WTC11 (cell line): Measurements from ENCODE around the gene CCDC149. TPM values are rescaled to one million over a fixed set of nuclear protein-coding genes. Genes with fewer than 3 reads are reported as not detected.
"Not testable (repeated sequence)": the region's sequence is repeated elsewhere in the genome, so short reads cannot be mapped to it uniquely, and the experiment has no call there.

Experiments used
- ATAC-seq: fragments of 200-7000 bp; cut with Tn5 transposase; 2 replicates; pipeline ENCODE4 v1.10.0; 2021; ENCODE audit warnings: mild to moderate bottlenecking, moderate library complexity
- CTCF ChIA-PET: fragments of 300-600 bp; sonication (Branson Sonifier 250); formaldehyde crosslinking; loops from one replicate; lab custom pipeline; 2021; ENCODE audit warnings: antibody characterized with exemption; lab: Charles Lee
- POLR2A ChIA-PET: fragments of 350-600 bp; sonication (Branson Sonifier 250); formaldehyde crosslinking; loops from one replicate; lab custom pipeline; 2021; ENCODE audit warnings: antibody characterized with exemption; lab: Charles Lee
- DNase-seq: peaks from one replicate; pipeline ENCODE4 v3.0.0; 2021; ENCODE audit warnings: low spot score
- H3K27ac Mint-ChIP-seq: 2 replicates; pipeline ENCODE4 v1.8.0; 2021; ENCODE audit warnings: mixed read lengths
- H3K27me3 Mint-ChIP-seq: 2 replicates; pipeline ENCODE4 v1.8.0; 2021; ENCODE audit warnings: low read depth, mild to moderate bottlenecking, moderate library complexity, mixed read lengths
- H3K36me3 Mint-ChIP-seq: 2 replicates; pipeline ENCODE4 v1.8.0; 2021; ENCODE audit warnings: mixed read lengths
- H3K4me1 Mint-ChIP-seq: 2 replicates; pipeline ENCODE4 v1.8.0; 2022; ENCODE audit warnings: mixed read lengths
- H3K4me3 Mint-ChIP-seq: 2 replicates; pipeline ENCODE4 v1.8.0; 2021; ENCODE audit warnings: mild to moderate bottlenecking, moderate library complexity, mixed read lengths
- H3K9me3 Mint-ChIP-seq: 2 replicates; pipeline ENCODE4 v1.8.0; 2021; ENCODE audit warnings: mixed read lengths
- ATF2 ChIP-seq: sonication (generic); formaldehyde crosslinking; IDR thresholded peaks from 2 replicates; pipeline ENCODE4 v1.8.1; 2022; ENCODE audit warnings: low read depth, missing genetic modification reagents, borderline replicate concordance
- CREB1 ChIP-seq: sonication (generic); formaldehyde crosslinking; IDR thresholded peaks from 2 replicates; pipeline ENCODE4 v1.8.0; 2023; ENCODE audit warnings: mild to moderate bottlenecking, missing genetic modification reagents
- CTCF ChIP-seq: fragments of 200-600 bp; IDR thresholded peaks from 2 replicates; pipeline ENCODE4 v1.8.0; 2022; ENCODE audit warnings: antibody characterized with exemption
- E2F1 ChIP-seq: sonication (generic); formaldehyde crosslinking; IDR thresholded peaks from 2 replicates; pipeline ENCODE4 v1.8.0; 2022; ENCODE audit warnings: mild to moderate bottlenecking, missing genetic modification reagents
- ELF4 ChIP-seq: sonication (generic); formaldehyde crosslinking; IDR thresholded peaks from 2 replicates; pipeline ENCODE4 v1.8.1; 2022; ENCODE audit warnings: low read depth, mild to moderate bottlenecking, moderate library complexity, missing genetic modification reagents
- ESRRA ChIP-seq: sonication (generic); formaldehyde crosslinking; IDR thresholded peaks from 2 replicates; pipeline ENCODE4 v1.8.1; 2022; ENCODE audit warnings: mild to moderate bottlenecking, missing genetic modification reagents, borderline replicate concordance
- FOXP1 ChIP-seq: sonication (generic); formaldehyde crosslinking; IDR thresholded peaks from 2 replicates; pipeline ENCODE4 v1.8.0; 2022; ENCODE audit warnings: missing genetic modification reagents, mild to moderate bottlenecking, moderate library complexity, borderline replicate concordance
- FOXP4 ChIP-seq: sonication (generic); formaldehyde crosslinking; IDR thresholded peaks from 2 replicates; pipeline ENCODE4 v1.8.0; 2022; ENCODE audit warnings: mild to moderate bottlenecking, missing genetic modification reagents
- GABPB1 ChIP-seq: sonication (generic); formaldehyde crosslinking; IDR thresholded peaks from 2 replicates; pipeline ENCODE4 v1.8.1; 2023; ENCODE audit warnings: mild to moderate bottlenecking, missing genetic modification reagents
- GRHL2 ChIP-seq: fragments of 250-450 bp; sonication (Bioruptor Pico); IDR thresholded peaks from 2 replicates; pipeline ENCODE4 v1.8.0; 2022; ENCODE audit warnings: mild to moderate bottlenecking, moderate library complexity; ENCODE audit not compliant: insufficient replicate concordance, severe bottlenecking
- HMGA2 ChIP-seq: fragments of 250-450 bp; sonication (Bioruptor Pico); IDR thresholded peaks from 2 replicates; pipeline ENCODE4 v1.4.0; 2021; ENCODE audit warnings: mild to moderate bottlenecking, moderate library complexity
- NFE2L1 ChIP-seq: sonication (generic); formaldehyde crosslinking; IDR thresholded peaks from 2 replicates; pipeline ENCODE4 v1.8.1; 2023; ENCODE audit warnings: missing genetic modification reagents
- NR2C2 ChIP-seq: sonication (generic); formaldehyde crosslinking; IDR thresholded peaks from 2 replicates; pipeline ENCODE4 v1.8.0; 2022; ENCODE audit warnings: mild to moderate bottlenecking, missing genetic modification reagents
- RELA ChIP-seq: sonication (generic); formaldehyde crosslinking; IDR thresholded peaks from 2 replicates; pipeline ENCODE4 v1.8.1; 2022; ENCODE audit warnings: missing genetic modification reagents, mild to moderate bottlenecking, borderline replicate concordance
- SMAD4 ChIP-seq: sonication (generic); formaldehyde crosslinking; IDR thresholded peaks from 2 replicates; pipeline ENCODE4 v1.8.0; 2022; ENCODE audit warnings: mild to moderate bottlenecking, missing genetic modification reagents
- TCF7 ChIP-seq: sonication (generic); formaldehyde crosslinking; IDR thresholded peaks from 2 replicates; pipeline ENCODE4 v1.8.0; 2022; ENCODE audit warnings: mild to moderate bottlenecking, low read depth, missing genetic modification reagents, moderate library complexity
- TEAD4 ChIP-seq: sonication (generic); formaldehyde crosslinking; IDR thresholded peaks from 2 replicates; pipeline ENCODE4 v1.8.0; 2022; ENCODE audit warnings: mild to moderate bottlenecking, missing genetic modification reagents
- TP53 ChIP-seq: sonication (generic); formaldehyde crosslinking; IDR thresholded peaks from 2 replicates; pipeline ENCODE4 v1.8.1; 2023; ENCODE audit warnings: mild to moderate bottlenecking, missing genetic modification reagents
- ZBTB21 ChIP-seq: sonication (generic); formaldehyde crosslinking; IDR thresholded peaks from 2 replicates; pipeline ENCODE4 v1.8.1; 2023; ENCODE audit warnings: mild to moderate bottlenecking, missing genetic modification reagents, borderline replicate concordance
- ZNF138 ChIP-seq: sonication (generic); formaldehyde crosslinking; conservative IDR thresholded peaks from 2 replicates; pipeline ENCODE4 v1.8.1; 2022; ENCODE audit warnings: mild to moderate bottlenecking, moderate library complexity, missing genetic modification reagents
- ZNF263 ChIP-seq: sonication (generic); formaldehyde crosslinking; IDR thresholded peaks from 2 replicates; pipeline ENCODE4 v1.8.1; 2022; ENCODE audit warnings: low read depth, mild to moderate bottlenecking, moderate library complexity, missing genetic modification reagents
- ZNF423 ChIP-seq: fragments of 250-450 bp; sonication (Bioruptor Pico); IDR thresholded peaks from 2 replicates; pipeline ENCODE4 v2.1.2; 2022; ENCODE audit warnings: mild to moderate bottlenecking, moderate library complexity
- ZNF425 ChIP-seq: fragments of 250-450 bp; sonication (Bioruptor Pico); conservative IDR thresholded peaks from 2 replicates; pipeline ENCODE4 v1.9.0; 2021; ENCODE audit warnings: mild to moderate bottlenecking
- total RNA-seq: library from RNA; stranded (reverse); gene quantifications from 3 replicates; pipeline ENCODE4 v1.2.3, GENCODE V29; 2021

CCDC149 gene
- total RNA-seq, 1 experiment from 2014 or later = 3.9 TPM

- TF ChIP-seq FOXP4 (CRISPR knock-in tag) (no peak), GABPB1 (CRISPR knock-in tag) (no peak), SMAD4 (CRISPR knock-in tag) (no peak), FOXP1 (CRISPR knock-in tag) (no peak), NR2C2 (no peak)
Measured at GRCh38 chr4:24910499-24910898, 2.3 kb downstream of the CCDC149 start (continued).

- Mint-ChIP-seq H3K9me3 (peaks cover 31% of the 10 kb centered on the region), H3K4me1 (peaks cover 15% of the 10 kb centered on the region), H3K36me3 (peaks cover 39% of the 10 kb centered on the region), H3K27me3 (peaks cover 43% of the 10 kb centered on the region)
- DNase-seq, CTCF ChIA-PET, POLR2A ChIA-PET, H3K4me3 Mint-ChIP-seq, ATAC-seq, H3K27ac Mint-ChIP-seq: not testable (repeated sequence)
Measured at GRCh38 chr4:24909606-24910005, 3.2 kb downstream of the CCDC149 start.

- ChIA-PET POLR2A (no interaction called here), CTCF (no interaction called here)
- DNase-seq (no peak), ATAC-seq (no peak)
- no peak for TF ChIP-seq ZNF263 (CRISPR knock-in tag)
- no peak for TF ChIP-seq HMGA2
- TF ChIP-seq ZBTB21 (CRISPR knock-in tag) = no peak
- TF ChIP-seq TEAD4 = no peak
- no peak for TF ChIP-seq E2F1 (CRISPR knock-in tag)
- TF ChIP-seq ESRRA (CRISPR knock-in tag) = no peak
- no peak for TF ChIP-seq ELF4 (CRISPR knock-in tag)
- no peak for TF ChIP-seq NFE2L1
- no peak for TF ChIP-seq RELA
- no peak for TF ChIP-seq CREB1
- TF ChIP-seq ZNF138 (CRISPR knock-in tag) = no peak
- no peak for TF ChIP-seq TP53 (CRISPR knock-in tag)
- no peak for TF ChIP-seq ZNF423 (CRISPR knock-in tag)
- no peak for TF ChIP-seq GABPB1 (CRISPR knock-in tag)
- TF ChIP-seq FOXP4 (CRISPR knock-in tag) = no peak
- no peak for TF ChIP-seq TCF7 (CRISPR knock-in tag)
- no peak for TF ChIP-seq GRHL2 (CRISPR knock-in tag)
- no peak for TF ChIP-seq ZNF425
- TF ChIP-seq CTCF = no peak
- TF ChIP-seq ATF2 = no peak
- Mint-ChIP-seq H3K27ac (no peak overlapping the region), H3K9me3 (no peaks in the 10 kb centered on the region), H3K27me3 (no peaks in the 10 kb centered on the region), H3K4me3 (no peak overlapping the region), H3K36me3 (no peaks in the 10 kb centered on the region), H3K4me1 (peaks cover 10% of the 10 kb centered on the region)
Measured at GRCh38 chr4:24897639-24898038, 15.2 kb downstream of the CCDC149 start.
